AG04449 (cell line): Measurements from ENCODE around the gene SLC35G6.

Experiments
- CTCF ChIA-PET: fragments of 350-600 bp; formaldehyde crosslinking; extraction: SDS; loops from one replicate; lab custom pipeline; 2021; ENCODE audit warnings: antibody characterized with exemption; lab: Yijun Ruan, JAX
- POLR2A ChIA-PET: fragments of 400-600, 350-600 bp; formaldehyde crosslinking; extraction: SDS; loops from one replicate; lab custom pipeline; 2020; ENCODE audit warnings: antibody characterized with exemption, inconsistent platforms; lab: Yijun Ruan, JAX
- DNase-seq: peaks from one replicate; pipeline ENCODE4 v3.0.0-alpha.2; 2010; ENCODE audit warnings: low read depth, low spot score
- H3K4me3 ChIP-seq: 2 replicates; pipeline ENCODE4 v1.5.1; 2011; ENCODE audit warnings: low read depth, mild to moderate bottlenecking, control low read depth, low read length
- CTCF ChIP-seq: IDR thresholded peaks from one replicate; pipeline ENCODE4 v1.5.1; 2011; ENCODE audit warnings: mild to moderate bottlenecking, moderate library complexity, low read length, control low read depth, inconsistent platforms; ENCODE audit not compliant: insufficient read depth; ENCODE audit errors: missing control alignments

The SLC35G6 gene

GRCh38 chr17:7499161-7499560, 17.9 kb downstream of the SLC35G6 start:
- TF ChIP-seq CTCF, result no peak
- CTCF ChIA-PET, result interaction anchor here (6.5 kb wide), 1 partner anchor 15 kb away, joined by 48 read pairs; no protein-coding TSS in a partner anchor
- no peak for DNase-seq
- POLR2A ChIA-PET, result interaction anchor here (0.7 kb wide), 1 partner anchor 14 kb away, joined by 3 read pairs; no protein-coding TSS in a partner anchor
- H3K4me3 ChIP-seq, result no peak overlapping the region

- CTCF ChIA-PET, result interaction anchor here (1.4 to 6.0 kb wide), 3 partner anchors 12 to 145 kb away, joined by 3 to 63 read pairs (median 9); no protein-coding TSS in a partner anchor
- DNase-seq, result no peak
- POLR2A ChIA-PET, result no interaction called here
- H3K4me3 ChIP-seq, result no peak overlapping the region
- TF ChIP-seq CTCF, result no peak
Measured at GRCh38 chr17:7501729-7502128, 20.5 kb downstream of the SLC35G6 start.

- ChIA-PET POLR2A (interaction anchor here (0.6 kb wide), 1 partner anchor 61 kb away, joined by 3 read pairs; no protein-coding TSS in a partner anchor), CTCF (interaction anchor here (0.7 to 6.0 kb wide), 5 partner anchors 11 to 146 kb away, joined by 3 to 63 read pairs (median 4); partner anchors contain the start of gene SENP3)
- H3K4me3 ChIP-seq, result no peak overlapping the region
- no peak for DNase-seq
- TF ChIP-seq CTCF, result no peak
Measured at GRCh38 chr17:7502171-7502847, 21.1 kb downstream of the SLC35G6 start.

GRCh38 chr17:7502987-7503386, 21.7 kb downstream of the SLC35G6 start:
- TF ChIP-seq CTCF, result peak; percentile 16
- H3K4me3 ChIP-seq, result no peak overlapping the region
- CTCF ChIA-PET, result interaction anchor here (0.7 to 6.0 kb wide), 4 partner anchors 10 to 146 kb away, joined by 3 to 63 read pairs (median 4); partner anchors contain the start of gene SENP3
- no peak for DNase-seq
- POLR2A ChIA-PET, result interaction anchor here (0.6 kb wide), 1 partner anchor 62 kb away, joined by 3 read pairs; no protein-coding TSS in a partner anchor

- ChIA-PET POLR2A (no interaction called here), CTCF (interaction anchor here (1.2 to 6.0 kb wide), 2 partner anchors 10 to 58 kb away, joined by 3 to 63 read pairs; partner anchors contain the start of gene SENP3)
- TF ChIP-seq CTCF, result no peak
- no peak for DNase-seq
- H3K4me3 ChIP-seq, result no peak overlapping the region
Measured at GRCh38 chr17:7503521-7503920, 22.3 kb downstream of the SLC35G6 start.

- no peak for TF ChIP-seq CTCF
- H3K4me3 ChIP-seq, result no peak overlapping the region
- DNase-seq, result no peak
- CTCF ChIA-PET, result interaction anchor here (0.8 to 2.5 kb wide), 7 partner anchors 12 to 153 kb away, joined by 3 to 12 read pairs (median 3); partner anchors contain the start of genes SENP3, SOX15, TMEM102 and TMEM95
- POLR2A ChIA-PET, result no interaction called here
Measured at GRCh38 chr17:7508145-7508544, 26.9 kb downstream of the SLC35G6 start.
